ENCODE results near the gene RFLNA.

GRCh38 chr12:124332058-124332672 is 37.3 kb downstream of the RFLNA start:
- TF ChIP-seq, protein P1, sequence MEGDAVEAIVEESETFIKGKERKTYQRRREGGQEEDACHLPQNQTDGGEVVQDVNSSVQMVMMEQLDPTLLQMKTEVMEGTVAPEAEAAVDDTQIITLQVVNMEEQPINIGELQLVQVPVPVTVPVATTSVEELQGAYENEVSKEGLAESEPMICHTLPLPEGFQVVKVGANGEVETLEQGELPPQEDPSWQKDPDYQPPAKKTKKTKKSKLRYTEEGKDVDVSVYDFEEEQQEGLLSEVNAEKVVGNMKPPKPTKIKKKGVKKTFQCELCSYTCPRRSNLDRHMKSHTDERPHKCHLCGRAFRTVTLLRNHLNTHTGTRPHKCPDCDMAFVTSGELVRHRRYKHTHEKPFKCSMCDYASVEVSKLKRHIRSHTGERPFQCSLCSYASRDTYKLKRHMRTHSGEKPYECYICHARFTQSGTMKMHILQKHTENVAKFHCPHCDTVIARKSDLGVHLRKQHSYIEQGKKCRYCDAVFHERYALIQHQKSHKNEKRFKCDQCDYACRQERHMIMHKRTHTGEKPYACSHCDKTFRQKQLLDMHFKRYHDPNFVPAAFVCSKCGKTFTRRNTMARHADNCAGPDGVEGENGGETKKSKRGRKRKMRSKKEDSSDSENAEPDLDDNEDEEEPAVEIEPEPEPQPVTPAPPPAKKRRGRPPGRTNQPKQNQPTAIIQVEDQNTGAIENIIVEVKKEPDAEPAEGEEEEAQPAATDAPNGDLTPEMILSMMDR (IDR thresholded peaks at IDR 0.05), result no peak
- no peak for TF ChIP-seq POLR2A (IDR thresholded peaks at IDR 0.05)

Data from lower leg skin (tissue), 3 donors.